IPS DF 19.7 (cell line): Measurements from ENCODE around the gene CAP2.
"Not testable (repeated sequence)": the region's sequence is repeated elsewhere in the genome, so short reads cannot be mapped to it uniquely, and the experiment has no call there.

Experiments
- DNase-seq: peaks from one replicate; pipeline ENCODE4 v3.0.0-alpha.2; 2013; ENCODE audit warnings: low read depth, low spot score

The CAP2 gene

GRCh38 chr6:17503051-17503450, 109.7 kb downstream of the CAP2 start:
- no peak for DNase-seq

GRCh38 chr6:17504005-17504404, 110.6 kb downstream of the CAP2 start:
- no peak for DNase-seq

- DNase-seq = no peak
Measured at GRCh38 chr6:17505062-17505476, 111.7 kb downstream of the CAP2 start.

- no peak for DNase-seq
Measured at GRCh38 chr6:17505767-17506280, 112.4 kb downstream of the CAP2 start.

GRCh38 chr6:17506531-17506930, 113.1 kb downstream of the CAP2 start:
- DNase-seq = no peak

- no peak for DNase-seq
Measured at GRCh38 chr6:17506962-17507361, 113.6 kb downstream of the CAP2 start.

GRCh38 chr6:17511084-17511483, 117.7 kb downstream of the CAP2 start:
- no peak for DNase-seq

- no peak for DNase-seq
Measured at GRCh38 chr6:17511580-17511979, 118.2 kb downstream of the CAP2 start.

GRCh38 chr6:17519120-17519519, 125.7 kb downstream of the CAP2 start:
- no peak for DNase-seq

- DNase-seq = no peak
Measured at GRCh38 chr6:17525637-17526036, 132.2 kb downstream of the CAP2 start.

GRCh38 chr6:17527076-17527475, 133.7 kb downstream of the CAP2 start:
- DNase-seq = no peak

GRCh38 chr6:17530321-17530835, 137.0 kb downstream of the CAP2 start:
- DNase-seq = no peak

GRCh38 chr6:17536586-17536985, 143.2 kb downstream of the CAP2 start:
- no peak for DNase-seq

- no peak for DNase-seq
Measured at GRCh38 chr6:17542243-17542642, 148.8 kb downstream of the CAP2 start.

- DNase-seq = not testable (repeated sequence)
Measured at GRCh38 chr6:17545681-17546080, 152.3 kb downstream of the CAP2 start.

GRCh38 chr6:17551383-17551958, 158.1 kb downstream of the CAP2 start:
- no peak for DNase-seq

- DNase-seq = no peak
Measured at GRCh38 chr6:17552861-17553260, 159.5 kb downstream of the CAP2 start.

GRCh38 chr6:17556014-17556413, 162.6 kb downstream of the CAP2 start:
- no peak for DNase-seq

- no peak for DNase-seq
Measured at GRCh38 chr6:17562636-17563035, 169.2 kb downstream of the CAP2 start.

GRCh38 chr6:17565399-17565798, 172.0 kb downstream of the CAP2 start:
- DNase-seq = no peak

GRCh38 chr6:17574866-17575560, 181.6 kb downstream of the CAP2 start:
- DNase-seq = no peak

- DNase-seq = no peak
Measured at GRCh38 chr6:17577059-17577458, 183.7 kb downstream of the CAP2 start.

GRCh38 chr6:17580518-17581048, 187.2 kb downstream of the CAP2 start:
- DNase-seq = no peak
